NCI-H748 (cell line): ENCODE results near the gene MORC1.
"Not testable (repeated sequence)": the region's sequence is repeated elsewhere in the genome, so short reads cannot be mapped to it uniquely, and the experiment has no call there.

ENCODE experiments used
- DNase-seq: peaks from one replicate; lab custom pipeline; 2025; ENCODE audit not compliant: unreplicated experiment; lab: John Stamatoyannopoulos, UW

The MORC1 gene

DNA sequence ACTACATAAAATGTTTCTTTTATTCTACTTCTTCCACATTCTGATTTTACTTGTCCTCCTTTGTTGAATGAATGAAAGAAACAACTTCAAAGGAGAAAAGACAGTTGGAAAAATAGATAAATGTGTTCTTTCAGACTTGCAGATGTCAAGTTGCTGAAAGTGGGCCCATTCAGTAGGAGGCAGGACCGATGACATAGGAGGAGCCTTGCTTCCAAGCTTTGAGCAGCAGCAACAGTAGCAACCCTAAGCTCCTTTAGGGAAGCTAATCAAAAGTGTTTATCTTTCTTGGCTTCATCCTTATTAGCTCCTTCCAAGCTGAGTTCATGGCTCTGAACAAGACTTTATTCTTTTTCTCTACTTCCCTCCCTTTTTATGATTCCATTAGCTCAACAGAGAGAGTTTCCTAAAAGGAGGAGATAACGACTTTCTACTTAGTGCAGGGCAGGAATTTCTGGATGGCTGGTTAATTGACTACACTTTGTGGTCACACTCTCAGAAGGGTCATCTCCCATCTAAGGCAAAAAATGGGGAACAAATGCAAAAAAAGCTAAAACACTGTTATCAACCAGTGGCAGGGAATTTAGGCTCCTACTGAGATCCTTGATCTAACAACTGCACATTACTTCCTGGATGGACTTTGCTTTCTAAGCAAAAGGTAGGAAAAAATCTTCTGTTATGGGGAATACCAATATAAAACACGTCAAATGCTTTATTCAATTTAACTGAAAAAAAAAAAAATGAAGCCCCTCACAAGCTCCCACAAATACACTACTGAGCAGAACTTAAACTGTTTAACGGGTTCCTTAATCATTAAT, 4.8 kb downstream of the MORC1 start:
- no peak for DNase-seq

GRCh38 chr3:109109574-109109973, 8.4 kb downstream of the MORC1 start:
- no peak for DNase-seq

- DNase-seq, result peak; percentile 40
Observed at GRCh38 chr3:109098079-109098644, 19.8 kb downstream of the MORC1 start.

DNA sequence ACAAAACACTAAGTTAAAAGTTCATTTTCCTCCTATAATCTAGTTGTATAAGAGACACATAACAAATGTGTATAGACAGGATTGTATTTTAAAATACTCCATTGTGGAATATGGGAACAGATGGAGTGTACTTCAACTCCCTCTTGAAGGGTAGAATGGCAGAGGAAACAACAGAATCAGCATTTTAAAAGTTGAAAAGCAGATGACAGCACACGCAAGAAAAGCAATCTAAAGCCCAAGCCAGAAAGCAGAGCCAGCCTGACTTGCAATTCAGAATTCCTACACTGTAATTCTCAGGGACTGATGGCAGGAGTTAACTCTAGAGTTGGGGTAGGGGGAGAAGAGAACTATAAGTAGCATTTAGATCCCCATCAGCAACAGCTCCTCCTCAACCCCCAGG, 22.8 kb downstream of the MORC1 start:
- no peak for DNase-seq

DNA sequence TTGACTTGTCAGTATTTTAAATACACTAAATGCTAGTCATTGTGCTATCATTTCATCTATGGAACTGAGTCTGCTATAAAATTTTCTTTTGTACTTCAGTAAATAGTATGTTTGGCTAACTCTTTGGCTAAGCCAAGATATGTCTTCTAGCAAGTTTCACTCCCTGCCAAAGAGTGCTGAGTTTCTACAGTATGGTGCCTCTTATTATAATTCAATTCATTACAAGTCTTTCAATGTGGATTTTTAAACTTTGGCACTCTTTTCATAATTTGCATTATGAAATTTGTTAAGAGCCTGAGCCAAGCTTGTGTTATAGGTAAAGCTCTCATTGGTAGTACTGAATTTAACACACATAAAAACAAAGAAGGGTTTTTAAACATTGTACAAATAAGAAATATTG, 24.4 kb downstream of the MORC1 start:
- no peak for DNase-seq

DNA sequence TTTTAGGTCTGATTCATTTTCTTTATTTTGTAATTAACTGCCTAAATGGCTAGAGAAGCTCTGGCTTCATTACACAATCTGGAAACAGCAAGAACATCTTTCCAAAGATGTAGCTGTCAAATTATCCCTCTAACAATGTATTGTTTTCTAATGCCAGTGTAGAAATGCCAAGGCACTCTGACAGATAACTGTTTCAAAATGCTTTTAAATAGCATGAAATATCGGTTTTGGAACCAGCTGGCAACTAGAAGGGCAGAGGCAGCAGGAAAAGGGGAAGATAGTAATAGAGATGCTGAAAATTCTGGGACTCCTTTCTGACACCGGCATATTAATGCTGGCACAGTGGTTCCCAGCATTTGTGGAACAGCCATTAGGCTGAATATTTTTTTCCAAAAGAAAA, 26.1 kb downstream of the MORC1 start:
- DNase-seq, result no peak

- no peak for DNase-seq
Observed at GRCh38 chr3:109089265-109089664, 28.7 kb downstream of the MORC1 start.

- peak; percentile 18 for DNase-seq
Observed at GRCh38 chr3:109081746-109082510, 36.0 kb downstream of the MORC1 start.

- not testable (repeated sequence) for DNase-seq
Observed at GRCh38 chr3:109080090-109080489, 37.8 kb downstream of the MORC1 start.

DNA sequence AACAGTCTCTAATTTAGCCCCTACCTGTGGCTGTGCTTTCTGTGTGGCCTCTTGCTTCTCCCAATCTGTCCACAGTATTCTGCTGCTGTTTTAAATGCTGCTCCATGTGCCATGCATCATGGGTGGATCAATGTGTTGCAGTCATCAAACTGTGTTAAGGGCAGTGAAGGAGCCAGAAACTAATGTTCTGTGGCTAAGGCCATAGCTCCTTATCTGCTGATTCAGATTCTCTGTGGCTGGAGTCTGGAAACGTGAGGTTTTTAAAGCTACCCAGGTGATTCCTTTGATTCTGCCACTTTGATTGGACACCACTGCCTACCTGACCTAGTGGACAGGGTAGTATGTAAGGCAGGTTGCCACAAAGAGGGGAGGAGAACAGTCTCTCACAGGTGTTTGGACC, 44.8 kb downstream of the MORC1 start:
- no peak for DNase-seq

GRCh38 chr3:109072194-109072593, 45.7 kb downstream of the MORC1 start:
- no peak for DNase-seq

GRCh38 chr3:109071350-109072142, 46.4 kb downstream of the MORC1 start:
- no peak for DNase-seq

DNA sequence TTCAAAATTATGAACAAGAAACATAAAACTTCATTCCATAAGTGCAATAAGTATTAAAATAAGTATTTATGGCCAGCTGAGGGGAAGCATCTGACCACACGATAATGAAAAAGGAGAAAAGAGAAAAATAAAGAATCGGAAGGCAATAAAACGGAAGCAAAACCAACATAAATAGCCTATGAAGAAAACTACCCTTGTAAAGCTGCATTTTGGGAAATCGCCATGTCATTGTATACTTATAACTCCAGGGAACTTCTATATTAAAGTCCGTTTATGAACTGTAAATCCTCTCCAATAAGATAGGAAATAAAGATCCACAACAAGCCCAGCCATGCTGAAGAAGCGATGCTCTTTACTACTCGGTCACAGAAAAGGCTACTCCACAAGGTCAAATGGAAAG, 47.7 kb downstream of the MORC1 start:
- DNase-seq, result no peak

DNA sequence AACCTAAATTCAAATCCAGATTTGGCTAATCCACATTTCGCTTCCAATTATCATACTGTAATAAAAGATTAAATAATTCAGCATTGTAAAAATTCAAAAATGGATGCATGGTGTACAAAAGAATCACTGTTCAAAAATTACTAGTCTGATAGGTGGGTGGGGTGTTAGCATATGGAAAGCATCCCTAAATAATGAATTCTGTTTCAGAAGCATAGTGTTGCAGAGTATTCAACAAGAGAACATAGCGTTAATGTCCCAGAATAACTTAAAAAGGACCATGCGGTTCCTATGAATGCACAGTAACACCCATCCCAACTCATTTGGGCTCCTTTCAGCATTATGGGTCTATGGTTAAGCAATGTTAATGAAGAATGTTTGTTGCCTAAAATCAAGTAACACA, 51.1 kb downstream of the MORC1 start:
- no peak for DNase-seq

DNA sequence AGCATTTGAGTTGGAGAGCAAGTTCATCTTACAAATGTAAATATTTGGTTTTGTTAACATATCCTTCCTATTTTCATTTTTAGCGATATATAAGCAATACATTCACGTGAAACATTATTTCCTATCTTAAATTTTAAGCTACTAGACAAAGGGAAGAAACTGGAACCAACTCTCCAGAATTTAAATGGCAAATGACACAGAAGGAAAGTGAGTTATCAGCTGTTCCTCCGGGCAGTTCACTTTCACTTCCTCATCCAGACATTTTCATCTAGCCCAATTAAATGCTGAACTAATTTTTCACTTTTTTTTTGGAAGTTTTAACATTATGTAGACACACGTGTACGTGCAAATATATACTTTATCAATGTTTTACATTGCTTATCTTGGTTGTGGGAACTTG, 58.7 kb downstream of the MORC1 start:
- no peak for DNase-seq

GRCh38 chr3:109057616-109058015, 60.3 kb downstream of the MORC1 start:
- DNase-seq, result no peak

DNA sequence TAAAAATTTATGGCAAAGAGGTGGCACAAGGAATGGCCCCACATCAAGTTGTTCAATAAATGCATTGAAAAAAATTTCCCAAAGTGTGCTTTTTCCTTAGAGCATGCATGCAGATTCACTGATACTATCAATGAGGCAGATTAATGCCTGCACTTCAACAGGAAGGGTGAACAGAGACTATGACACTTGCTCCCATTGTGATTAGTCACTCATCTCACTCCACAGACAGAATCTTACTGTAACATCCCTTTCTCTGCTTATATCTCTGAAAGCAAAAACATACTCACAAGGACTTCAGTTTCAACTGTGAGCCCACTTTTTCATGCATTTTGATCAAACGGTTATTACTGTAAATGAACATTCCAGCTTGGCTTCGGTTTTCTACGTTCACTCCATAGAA, 60.9 kb downstream of the MORC1 start:
- DNase-seq, result no peak

DNA sequence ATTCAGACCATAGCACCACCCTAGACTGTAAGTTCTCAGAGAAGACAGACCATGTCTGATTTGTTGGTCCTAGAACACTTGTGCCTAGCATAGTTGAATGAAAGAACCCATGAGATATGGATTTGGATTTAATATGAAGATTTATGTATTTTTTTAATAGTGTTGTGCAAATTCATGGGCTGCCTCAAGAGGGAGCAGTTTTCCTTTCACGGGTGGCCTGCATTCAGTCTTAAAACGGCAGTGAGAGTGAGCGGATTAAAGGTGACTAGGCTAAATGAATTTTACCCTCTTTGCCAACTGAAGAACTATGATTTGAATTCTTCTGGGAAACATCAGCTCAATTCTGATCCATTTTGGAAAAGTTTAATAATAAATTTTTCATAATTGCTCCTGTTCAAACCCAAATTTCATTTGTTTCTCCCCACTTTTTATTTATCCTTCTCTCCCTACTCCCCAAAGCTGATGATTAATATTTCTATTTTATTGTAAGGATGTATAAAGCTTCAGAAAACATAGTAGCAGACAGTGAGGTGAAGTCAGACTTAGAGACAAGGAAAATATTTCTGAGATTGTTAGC, 67.3 kb downstream of the MORC1 start:
- peak; percentile 15 for DNase-seq

GRCh38 chr3:109047366-109047765, 70.6 kb downstream of the MORC1 start:
- no peak for DNase-seq

DNA sequence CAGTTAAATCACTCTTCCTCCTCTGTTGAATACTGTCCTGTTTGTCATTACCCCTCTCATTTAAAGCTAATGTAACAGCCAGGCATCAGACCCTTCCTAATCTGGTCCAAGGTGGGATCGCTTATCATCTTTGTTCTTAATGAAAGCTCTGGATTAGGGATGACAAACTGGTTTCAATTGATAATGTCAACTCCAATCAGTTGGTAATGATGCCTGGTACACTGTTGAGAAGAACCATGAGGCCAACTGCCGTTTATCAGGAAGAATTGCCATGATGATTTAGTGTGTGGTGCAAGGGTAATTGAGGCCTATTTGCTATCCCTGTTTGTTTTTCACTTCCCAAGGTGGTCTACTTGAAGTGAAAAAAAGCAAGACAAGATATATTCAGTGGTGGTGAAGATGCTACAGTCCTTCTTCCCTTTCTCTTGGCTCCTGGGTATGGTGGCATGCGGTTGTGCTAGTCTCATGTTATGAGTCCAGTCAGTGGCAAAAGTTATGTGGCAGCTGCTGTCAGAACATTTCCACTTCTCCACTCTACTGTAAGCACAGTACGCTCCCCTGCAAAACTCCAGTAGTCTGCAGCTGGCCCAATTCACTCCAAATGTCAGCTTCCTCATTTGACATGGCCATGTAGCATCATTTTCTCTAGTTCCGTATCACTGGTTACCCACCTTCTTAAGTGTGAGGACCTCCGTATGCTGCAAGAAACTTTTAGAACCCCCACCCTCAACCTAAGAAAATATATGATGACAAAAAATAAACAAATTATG, 72.5 kb downstream of the MORC1 start:
- DNase-seq, result no peak
